GM12874 (cell line): ENCODE measurements around the gene ATN1.

ENCODE experiments used
- CTCF ChIP-seq: IDR thresholded peaks from 2 replicates; pipeline ENCODE4 v1.5.1; 2011; ENCODE audit warnings: low read depth, mild to moderate bottlenecking, control low read depth, low read length, moderate library complexity; ENCODE audit not compliant: insufficient read depth

The ATN1 gene

GRCh38 chr12:6904280-6905276 lies 23.2 kb upstream of the ATN1 start, which contains the start of gene LRRC23:
LRRC23 (plus strand) TSS chr12:6904822; CDS start chr12:6905634, 812 bp downstream.
- no peak for TF ChIP-seq CTCF

GRCh38 chr12:6905414-6906040 lies 22.2 kb upstream of the ATN1 start:
- no peak for TF ChIP-seq CTCF

GRCh38 chr12:6909421-6910145 lies 18.2 kb upstream of the ATN1 start:
- TF ChIP-seq CTCF, result no peak

GRCh38 chr12:6912164-6912935 lies 15.4 kb upstream of the ATN1 start:
- no peak for TF ChIP-seq CTCF

GRCh38 chr12:6914246-6914946 lies 13.4 kb upstream of the ATN1 start, which contains the start of gene ENO2:
ENO2 (plus strand) TSS chr12:6914580; CDS start chr12:6915833, 1,253 bp downstream.
- TF ChIP-seq CTCF, result no peak

- TF ChIP-seq CTCF, result no peak
Observed at GRCh38 chr12:6914947-6915788, 12.6 kb upstream of the ATN1 start.
